ENCODE results near the gene STRBP.

Gene STRBP

DNA sequence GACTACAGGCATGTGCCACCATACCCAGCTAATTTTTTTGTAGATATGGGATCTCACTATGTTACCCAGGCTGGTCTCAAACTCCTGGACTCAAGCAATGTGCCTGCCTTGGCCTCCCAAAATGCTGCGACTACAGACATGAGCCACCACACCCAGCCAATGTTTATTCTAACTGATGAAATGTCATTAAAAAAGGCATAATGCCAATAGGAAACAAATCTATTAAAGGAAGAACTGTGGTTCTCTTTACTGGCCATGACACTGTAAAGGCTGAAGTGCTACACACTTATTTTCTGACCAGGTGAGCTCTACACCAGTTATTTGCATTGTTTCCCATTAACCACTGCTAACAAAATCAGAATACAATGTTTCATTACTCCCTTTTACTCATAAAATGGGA is 106.0 kb downstream of the STRBP start:
- no peak overlapping the region for H3K4me3 ChIP-seq (ENCODE audit: low read depth, low read length)
- DNase-seq (ENCODE audit: low read depth, low spot score), result no peak
- TF ChIP-seq, protein P1, sequence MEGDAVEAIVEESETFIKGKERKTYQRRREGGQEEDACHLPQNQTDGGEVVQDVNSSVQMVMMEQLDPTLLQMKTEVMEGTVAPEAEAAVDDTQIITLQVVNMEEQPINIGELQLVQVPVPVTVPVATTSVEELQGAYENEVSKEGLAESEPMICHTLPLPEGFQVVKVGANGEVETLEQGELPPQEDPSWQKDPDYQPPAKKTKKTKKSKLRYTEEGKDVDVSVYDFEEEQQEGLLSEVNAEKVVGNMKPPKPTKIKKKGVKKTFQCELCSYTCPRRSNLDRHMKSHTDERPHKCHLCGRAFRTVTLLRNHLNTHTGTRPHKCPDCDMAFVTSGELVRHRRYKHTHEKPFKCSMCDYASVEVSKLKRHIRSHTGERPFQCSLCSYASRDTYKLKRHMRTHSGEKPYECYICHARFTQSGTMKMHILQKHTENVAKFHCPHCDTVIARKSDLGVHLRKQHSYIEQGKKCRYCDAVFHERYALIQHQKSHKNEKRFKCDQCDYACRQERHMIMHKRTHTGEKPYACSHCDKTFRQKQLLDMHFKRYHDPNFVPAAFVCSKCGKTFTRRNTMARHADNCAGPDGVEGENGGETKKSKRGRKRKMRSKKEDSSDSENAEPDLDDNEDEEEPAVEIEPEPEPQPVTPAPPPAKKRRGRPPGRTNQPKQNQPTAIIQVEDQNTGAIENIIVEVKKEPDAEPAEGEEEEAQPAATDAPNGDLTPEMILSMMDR (IDR thresholded peaks at IDR 0.05; ENCODE audit: insufficient read depth, low read length, missing control alignments), result no peak
- CTCF ChIA-PET, result interaction anchor here (0.7 kb wide), 1 partner anchor 188 kb away, joined by 3 read pairs; no protein-coding TSS in a partner anchor
- POLR2A ChIA-PET, result no interaction called here

DNA sequence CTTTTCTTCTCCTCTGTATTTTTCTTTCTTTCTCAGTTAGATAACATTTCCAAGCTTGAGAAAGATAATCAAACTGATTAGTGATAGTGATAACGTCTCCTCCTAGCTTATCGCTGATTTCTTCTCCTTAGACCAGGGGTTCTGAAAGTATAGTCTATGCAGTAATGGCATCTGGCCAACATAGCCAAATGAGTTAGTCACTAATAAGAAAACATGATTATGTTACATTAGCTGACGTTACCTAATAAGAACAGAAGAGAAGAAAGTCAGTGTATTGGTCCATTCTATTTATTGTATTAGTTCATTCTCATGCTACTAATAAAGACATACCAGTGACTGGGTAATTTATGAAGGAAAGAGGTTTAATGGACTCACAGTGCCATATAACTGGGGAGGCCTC is 111.2 kb downstream of the STRBP start:
- POLR2A ChIA-PET, result no interaction called here
- TF ChIP-seq, protein P1 (IDR thresholded peaks at IDR 0.05; ENCODE audit: insufficient read depth, low read length, missing control alignments), result no peak
- DNase-seq (ENCODE audit: low read depth, low spot score), result no peak

DNA sequence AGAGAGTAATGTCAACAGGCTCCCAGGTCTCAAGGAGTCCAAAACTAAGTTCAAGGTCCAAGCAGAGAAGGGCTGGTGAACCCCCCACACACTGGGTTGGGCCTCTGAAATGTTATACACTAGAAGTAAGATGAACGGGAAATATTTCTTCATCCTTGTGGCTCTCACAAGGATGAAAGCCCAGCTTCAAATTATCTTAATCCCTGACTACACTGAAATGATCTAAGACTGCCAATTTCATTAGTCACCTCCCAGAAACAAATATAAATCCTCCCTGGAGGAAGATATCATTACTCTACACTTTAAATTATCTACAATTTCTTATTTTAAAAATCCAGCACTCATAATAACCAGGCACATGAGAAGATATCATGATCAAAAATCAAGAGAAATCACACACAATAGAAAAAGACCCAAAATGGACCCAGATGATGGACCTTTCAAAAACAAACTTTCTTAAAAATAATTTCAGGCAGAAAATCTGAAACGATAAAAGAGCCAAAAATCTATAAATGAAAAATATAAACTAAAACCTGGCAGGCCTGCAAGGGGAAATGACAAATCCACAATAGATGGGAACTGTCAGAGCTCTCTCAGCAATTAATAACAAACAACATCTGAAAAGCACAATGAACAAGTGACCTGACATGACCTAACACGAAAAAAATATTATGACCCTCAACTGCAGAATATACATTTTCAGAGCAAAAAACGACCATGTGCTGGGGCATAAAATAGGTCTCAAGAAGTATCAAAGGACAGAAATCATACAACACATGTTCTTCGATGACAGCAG is 117.5 kb downstream of the STRBP start:
- ChIA-PET POLR2A (no interaction called here), CTCF (no interaction called here)
- TF ChIP-seq, protein P1 (IDR thresholded peaks at IDR 0.05; ENCODE audit: insufficient read depth, low read length, missing control alignments), result no peak
- no peak for DNase-seq (ENCODE audit: low read depth, low spot score)
- H3K4me3 ChIP-seq (ENCODE audit: low read depth, low read length), result no peak overlapping the region

More for the DNA sequence above, 111.2 kb downstream of the STRBP start:
- CTCF ChIA-PET, result no interaction called here
- no peak overlapping the region for H3K4me3 ChIP-seq (ENCODE audit: low read depth, low read length)

DNA sequence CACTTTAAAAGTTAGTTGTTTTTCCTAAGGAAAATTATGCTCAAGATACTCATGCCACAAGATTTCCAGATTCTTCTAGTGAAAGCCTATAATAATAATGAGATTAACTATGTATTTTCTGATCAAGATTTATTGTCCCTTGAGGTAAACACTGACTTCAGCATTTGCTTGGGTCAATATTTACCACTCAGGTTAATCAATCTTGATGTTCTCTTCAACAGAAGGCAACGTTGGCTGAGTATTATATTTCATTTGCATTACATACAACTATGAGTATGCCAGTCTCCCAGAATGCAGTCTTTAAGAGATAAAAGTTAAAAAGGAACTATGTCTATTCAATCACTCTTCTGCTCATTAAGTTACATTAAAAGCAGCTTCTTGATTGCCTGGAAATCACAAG is 119.3 kb downstream of the STRBP start:
- CTCF ChIA-PET, result no interaction called here

DNA sequence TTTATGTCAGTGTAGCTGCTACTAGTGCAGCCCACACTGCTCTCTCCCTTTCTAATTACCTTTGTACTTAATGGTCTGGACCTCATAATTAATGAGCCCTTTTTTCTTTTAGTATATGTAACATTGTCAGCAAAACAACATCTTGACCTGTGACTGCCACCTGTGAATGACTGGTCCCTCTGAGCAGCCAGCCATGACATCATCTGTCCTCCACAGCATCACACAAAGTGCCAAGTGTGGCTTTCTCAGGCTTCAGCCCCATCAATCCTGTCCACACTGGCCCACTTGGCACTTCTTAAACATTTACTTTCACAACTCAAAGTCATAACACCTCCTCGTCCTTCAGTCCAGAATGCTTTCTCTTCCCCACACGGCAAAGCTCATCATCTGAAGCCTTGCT is 130.2 kb downstream of the STRBP start:
- TF ChIP-seq, protein P1 (IDR thresholded peaks at IDR 0.05; ENCODE audit: insufficient read depth, low read length, missing control alignments), result no peak
- H3K4me3 ChIP-seq (ENCODE audit: low read depth, low read length), result no peak overlapping the region
- ChIA-PET POLR2A (no interaction called here), CTCF (no interaction called here)
- no peak for DNase-seq (ENCODE audit: low read depth, low spot score)

More for the DNA sequence above, 119.3 kb downstream of the STRBP start:
- POLR2A ChIA-PET, result no interaction called here
- no peak for DNase-seq (ENCODE audit: low read depth, low spot score)
- TF ChIP-seq, protein P1 (IDR thresholded peaks at IDR 0.05; ENCODE audit: insufficient read depth, low read length, missing control alignments), result no peak
- no peak overlapping the region for H3K4me3 ChIP-seq (ENCODE audit: low read depth, low read length)

DNA sequence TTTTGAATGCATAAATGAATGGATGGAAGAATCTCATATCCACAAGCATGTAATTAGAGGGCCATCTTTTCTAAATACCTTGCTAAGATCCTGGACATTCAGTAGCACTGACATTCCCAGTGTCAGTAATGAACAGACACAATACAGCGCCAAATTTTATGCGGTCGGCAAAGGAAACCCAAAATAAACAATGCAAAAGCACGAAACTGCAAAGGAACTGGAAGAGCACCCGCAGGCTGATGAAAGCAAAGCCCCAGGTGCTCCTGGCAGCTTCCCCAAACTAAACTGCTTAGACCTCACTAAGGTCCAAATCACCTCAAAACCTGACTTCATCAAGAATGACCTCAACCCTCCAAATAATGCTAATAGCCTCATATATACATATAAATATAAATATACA is 133.0 kb downstream of the STRBP start:
- POLR2A ChIA-PET, result no interaction called here
- no peak for DNase-seq (ENCODE audit: low read depth, low spot score)
- TF ChIP-seq, protein P1 (IDR thresholded peaks at IDR 0.05; ENCODE audit: insufficient read depth, low read length, missing control alignments), result no peak
- no peak overlapping the region for H3K4me3 ChIP-seq (ENCODE audit: low read depth, low read length)
- CTCF ChIA-PET, result interaction anchor here (1.0 kb wide), 1 partner anchor 214 kb away, joined by 4 read pairs; no protein-coding TSS in a partner anchor

All from AG04449 (cell line).